ENCODE measurements around the gene MRPL55.

The MRPL55 gene

GRCh38 chr1:228066416-228066815 is 42.7 kb downstream of the MRPL55 start:
- H3K4me1 ChIP-seq (ENCODE audit: control insufficient read depth, low read depth, low read length), result no peaks in the 10 kb centered on the region
- peaks cover 93% of the 10 kb centered on the region for H3K27me3 ChIP-seq (ENCODE audit: control insufficient read depth, insufficient read depth, low read length)
- no peak overlapping the region for H3K9ac ChIP-seq (ENCODE audit: low read length)
- no peaks in the 10 kb centered on the region for H3K36me3 ChIP-seq (ENCODE audit: control insufficient read depth, low read depth, low read length)
- H3K4me3 ChIP-seq (ENCODE audit: low read length), result no peak overlapping the region
- no peaks in the 10 kb centered on the region for H3K9me3 ChIP-seq (ENCODE audit: control insufficient read depth, low read depth, low read length)
- H3K27ac ChIP-seq (ENCODE audit: low read length), result no peak overlapping the region

- Histone ChIP-seq H3K9me3 (ENCODE audit: control insufficient read depth, low read depth, low read length) (no peaks in the 10 kb centered on the region), H3K27ac (ENCODE audit: low read length) (no peak overlapping the region), H3K9ac (ENCODE audit: low read length) (no peak overlapping the region), H3K36me3 (ENCODE audit: control insufficient read depth, low read depth, low read length) (no peaks in the 10 kb centered on the region), H3K4me1 (ENCODE audit: control insufficient read depth, low read depth, low read length) (no peaks in the 10 kb centered on the region), H3K4me3 (ENCODE audit: low read length) (no peak overlapping the region), H3K27me3 (ENCODE audit: control insufficient read depth, insufficient read depth, low read length) (peaks cover 93% of the 10 kb centered on the region)
These were observed 43.4 kb downstream of the MRPL55 start for GRCh38 chr1:228065543-228066347.

DNA sequence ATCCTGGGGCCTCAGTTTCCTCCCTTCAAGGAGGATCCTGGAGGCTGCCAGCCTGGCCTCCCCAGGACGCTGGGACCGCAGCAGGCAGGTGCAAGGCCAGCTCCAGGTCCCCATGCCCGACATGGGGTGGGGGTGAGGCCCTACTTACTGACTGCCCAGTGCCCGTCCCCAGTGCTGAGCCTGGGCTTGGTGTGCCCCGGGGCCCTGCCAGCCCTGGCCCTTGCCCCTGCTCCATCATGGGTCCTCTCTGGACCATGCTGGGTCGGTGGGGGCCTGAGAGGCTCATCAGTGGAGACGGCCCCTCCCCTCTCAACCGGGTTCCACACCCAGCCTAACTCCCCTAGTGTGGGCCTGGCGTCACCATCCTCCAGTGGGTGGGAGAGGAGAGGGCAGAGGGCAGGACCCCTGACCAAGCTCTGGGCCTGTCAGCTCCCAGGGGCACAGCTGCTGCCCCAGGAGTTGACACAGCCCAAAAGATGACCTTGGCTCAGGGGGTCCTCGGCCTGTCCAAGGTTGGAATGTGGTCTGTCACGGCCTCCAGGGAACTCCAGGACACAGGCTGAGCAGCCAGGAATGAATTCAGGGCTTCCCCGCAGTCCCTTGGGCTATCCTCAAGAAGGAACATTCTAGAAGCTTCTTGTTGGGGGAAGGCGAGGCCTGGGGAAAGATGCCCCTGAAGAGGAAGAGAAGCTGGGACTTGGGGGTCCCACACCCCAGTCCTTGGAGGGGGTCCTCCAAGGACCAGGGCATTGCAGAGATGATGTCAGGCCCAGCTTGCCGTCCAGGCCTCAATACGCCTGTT is 44.2 kb downstream of the MRPL55 start:
- H3K4me3 ChIP-seq (ENCODE audit: low read length), result no peak overlapping the region
- no peaks in the 10 kb centered on the region for H3K9me3 ChIP-seq (ENCODE audit: control insufficient read depth, low read depth, low read length)
- H3K36me3 ChIP-seq (ENCODE audit: control insufficient read depth, low read depth, low read length), result no peaks in the 10 kb centered on the region
- no peaks in the 10 kb centered on the region for H3K4me1 ChIP-seq (ENCODE audit: control insufficient read depth, low read depth, low read length)
- no peak overlapping the region for H3K9ac ChIP-seq (ENCODE audit: low read length)
- H3K27me3 ChIP-seq (ENCODE audit: control insufficient read depth, insufficient read depth, low read length), result peaks cover 92% of the 10 kb centered on the region
- H3K27ac ChIP-seq (ENCODE audit: low read length), result no peak overlapping the region

DNA sequence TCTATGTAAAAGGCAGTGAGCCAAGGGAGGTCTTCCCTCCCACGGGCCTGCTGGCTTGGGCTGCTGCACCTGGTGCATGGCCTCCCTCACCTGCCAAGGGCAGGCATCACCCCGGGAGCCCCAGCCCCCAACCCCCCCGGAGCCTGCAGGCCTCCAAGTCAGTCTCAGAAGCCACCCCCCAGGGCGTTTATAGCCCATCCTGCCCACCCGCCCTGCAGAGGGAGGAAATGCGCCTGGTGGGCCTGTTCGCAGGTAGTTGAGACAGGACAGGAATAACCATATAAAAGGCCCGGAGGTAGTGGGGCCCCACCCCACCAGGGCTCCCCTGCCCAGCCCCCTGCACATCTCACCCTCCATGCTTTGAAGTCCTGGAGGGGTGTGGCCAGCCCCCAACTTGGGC is 44.8 kb downstream of the MRPL55 start:
- no peaks in the 10 kb centered on the region for H3K36me3 ChIP-seq (ENCODE audit: control insufficient read depth, low read depth, low read length)
- peaks cover 89% of the 10 kb centered on the region for H3K27me3 ChIP-seq (ENCODE audit: control insufficient read depth, insufficient read depth, low read length)
- H3K4me3 ChIP-seq (ENCODE audit: low read length), result no peak overlapping the region
- H3K27ac ChIP-seq (ENCODE audit: low read length), result no peak overlapping the region
- H3K9me3 ChIP-seq (ENCODE audit: control insufficient read depth, low read depth, low read length), result no peaks in the 10 kb centered on the region
- no peaks in the 10 kb centered on the region for H3K4me1 ChIP-seq (ENCODE audit: control insufficient read depth, low read depth, low read length)
- no peak overlapping the region for H3K9ac ChIP-seq (ENCODE audit: low read length)

DNA sequence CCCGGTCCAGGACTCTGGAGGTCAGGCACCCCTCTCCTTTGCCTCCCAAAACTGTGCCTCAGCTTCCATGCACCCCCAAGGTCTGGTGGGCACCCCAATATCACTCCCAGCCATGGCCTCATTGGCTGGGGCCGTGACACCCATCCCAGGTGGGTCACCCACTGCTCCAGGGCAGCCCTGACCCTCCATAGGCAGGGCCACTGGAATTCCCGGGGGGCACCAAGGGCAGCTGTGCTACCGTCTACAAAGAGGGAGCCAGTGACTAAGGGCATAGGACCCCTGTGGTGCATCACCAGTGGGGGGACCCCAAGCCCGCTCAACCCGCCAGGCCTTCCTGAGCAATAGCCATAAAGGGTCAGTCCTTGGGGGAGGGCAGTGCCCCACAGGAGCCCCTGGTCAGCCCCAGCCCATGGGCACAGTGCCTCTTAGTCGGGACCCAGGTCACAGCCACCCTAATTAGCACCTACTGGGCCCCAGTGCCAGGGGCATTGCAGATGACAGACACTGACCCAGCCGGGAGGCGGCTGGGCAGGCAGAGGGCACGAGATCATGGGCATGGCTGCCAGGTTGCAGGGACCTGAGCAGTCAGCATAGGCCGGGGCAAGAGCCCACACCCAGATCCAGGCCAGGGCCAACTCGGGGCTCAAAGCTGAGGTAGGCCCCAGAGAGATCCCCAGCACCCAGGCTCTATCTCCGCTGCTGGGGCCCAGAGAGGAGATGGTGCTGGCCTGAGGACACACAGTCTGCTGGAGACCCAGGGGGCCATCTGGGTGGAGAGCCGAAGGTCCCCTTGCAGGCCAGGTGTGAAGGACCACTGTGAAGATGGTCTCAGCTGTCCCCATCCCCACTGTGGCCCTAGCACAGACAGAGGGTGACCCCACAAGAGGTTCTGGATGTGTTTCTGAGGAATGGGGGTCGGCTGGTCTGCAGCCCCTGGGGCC is 45.6 kb downstream of the MRPL55 start:
- Histone ChIP-seq H3K9ac (ENCODE audit: low read length) (no peak overlapping the region), H3K9me3 (ENCODE audit: control insufficient read depth, low read depth, low read length) (no peaks in the 10 kb centered on the region)

DNA sequence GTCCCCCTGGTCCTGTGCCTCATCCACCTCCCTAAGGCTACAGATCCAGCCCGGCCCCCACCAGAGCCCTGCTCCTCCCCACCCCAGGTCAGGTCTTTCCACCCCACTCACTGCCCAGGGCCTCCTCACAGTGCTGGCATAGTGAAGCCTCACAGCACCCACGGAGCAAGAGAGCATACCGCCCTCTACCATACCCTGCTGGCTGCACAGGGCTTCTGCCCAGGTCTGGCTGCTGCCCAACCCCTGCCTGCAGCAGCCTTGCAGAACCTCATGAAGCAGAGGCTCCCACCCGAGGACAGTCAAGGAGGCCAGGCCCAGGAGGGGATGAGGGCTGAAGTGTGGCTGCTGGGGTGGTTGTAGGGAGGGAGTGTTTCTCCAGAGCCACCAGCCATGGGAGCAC is 46.3 kb downstream of the MRPL55 start:
- Histone ChIP-seq H3K9ac (ENCODE audit: low read length) (no peak overlapping the region), H3K27ac (ENCODE audit: low read length) (no peak overlapping the region), H3K27me3 (ENCODE audit: control insufficient read depth, insufficient read depth, low read length) (peaks cover 89% of the 10 kb centered on the region), H3K4me1 (ENCODE audit: control insufficient read depth, low read depth, low read length) (no peaks in the 10 kb centered on the region), H3K36me3 (ENCODE audit: control insufficient read depth, low read depth, low read length) (no peaks in the 10 kb centered on the region), H3K4me3 (ENCODE audit: low read length) (no peak overlapping the region), H3K9me3 (ENCODE audit: control insufficient read depth, low read depth, low read length) (no peaks in the 10 kb centered on the region)

More for the DNA sequence above, 45.6 kb downstream of the MRPL55 start:
- Histone ChIP-seq H3K4me3 (ENCODE audit: low read length) (no peak overlapping the region), H3K27ac (ENCODE audit: low read length) (no peak overlapping the region), H3K27me3 (ENCODE audit: control insufficient read depth, insufficient read depth, low read length) (peaks cover 89% of the 10 kb centered on the region), H3K4me1 (ENCODE audit: control insufficient read depth, low read depth, low read length) (no peaks in the 10 kb centered on the region), H3K36me3 (ENCODE audit: control insufficient read depth, low read depth, low read length) (no peaks in the 10 kb centered on the region)

- Histone ChIP-seq H3K4me1 (ENCODE audit: control insufficient read depth, low read depth, low read length) (no peaks in the 10 kb centered on the region), H3K27ac (ENCODE audit: low read length) (no peak overlapping the region), H3K9me3 (ENCODE audit: control insufficient read depth, low read depth, low read length) (no peaks in the 10 kb centered on the region), H3K4me3 (ENCODE audit: low read length) (no peak overlapping the region), H3K27me3 (ENCODE audit: control insufficient read depth, insufficient read depth, low read length) (peaks cover 89% of the 10 kb centered on the region), H3K36me3 (ENCODE audit: control insufficient read depth, low read depth, low read length) (no peaks in the 10 kb centered on the region), H3K9ac (ENCODE audit: low read length) (no peak overlapping the region)
These were observed 46.9 kb downstream of the MRPL55 start for GRCh38 chr1:228062085-228062791.

GRCh38 chr1:228061411-228062084 is 47.6 kb downstream of the MRPL55 start:
- Histone ChIP-seq H3K27me3 (ENCODE audit: control insufficient read depth, insufficient read depth, low read length) (peaks cover 89% of the 10 kb centered on the region), H3K27ac (ENCODE audit: low read length) (no peak overlapping the region), H3K9me3 (ENCODE audit: control insufficient read depth, low read depth, low read length) (no peaks in the 10 kb centered on the region), H3K4me1 (ENCODE audit: control insufficient read depth, low read depth, low read length) (no peaks in the 10 kb centered on the region), H3K9ac (ENCODE audit: low read length) (no peak overlapping the region), H3K36me3 (ENCODE audit: control insufficient read depth, low read depth, low read length) (no peaks in the 10 kb centered on the region), H3K4me3 (ENCODE audit: low read length) (peak overlapping the region; percentile 73)

DNA sequence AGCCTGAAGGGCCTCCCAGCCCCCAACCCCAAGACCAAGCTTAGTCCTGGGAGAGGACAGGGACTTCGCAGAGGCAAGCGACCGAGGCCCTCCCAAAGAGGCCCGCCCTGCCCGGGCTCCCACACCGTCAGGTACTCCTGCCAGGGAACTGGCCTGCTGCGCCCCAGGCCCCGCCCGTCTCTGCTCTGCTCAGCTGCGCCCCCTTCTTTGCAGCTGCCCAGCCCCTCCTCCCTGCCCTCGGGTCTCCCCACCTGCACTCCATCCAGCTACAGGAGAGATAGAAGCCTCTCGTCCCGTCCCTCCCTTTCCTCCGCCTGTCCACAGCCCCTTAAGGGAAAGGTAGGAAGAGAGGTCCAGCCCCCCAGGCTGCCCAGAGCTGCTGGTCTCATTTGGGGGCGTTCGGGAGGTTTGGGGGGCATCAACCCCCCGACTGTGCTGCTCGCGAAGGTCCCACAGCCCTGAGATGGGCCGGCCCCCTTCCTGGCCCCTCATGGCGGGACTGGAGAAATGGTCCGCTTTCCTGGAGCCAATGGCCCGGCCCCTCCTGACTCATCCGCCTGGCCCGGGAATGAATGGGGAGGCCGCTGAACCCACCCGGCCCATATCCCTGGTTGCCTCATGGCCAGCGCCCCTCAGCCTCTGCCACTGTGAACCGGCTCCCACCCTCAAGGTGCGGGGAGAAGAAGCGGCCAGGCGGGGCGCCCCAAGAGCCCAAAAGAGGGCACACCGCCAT is 48.5 kb downstream of the MRPL55 start:
- H3K27ac ChIP-seq (ENCODE audit: low read length), result no peak overlapping the region
- no peaks in the 10 kb centered on the region for H3K9me3 ChIP-seq (ENCODE audit: control insufficient read depth, low read depth, low read length)
- H3K36me3 ChIP-seq (ENCODE audit: control insufficient read depth, low read depth, low read length), result no peaks in the 10 kb centered on the region
- H3K27me3 ChIP-seq (ENCODE audit: control insufficient read depth, insufficient read depth, low read length), result peaks cover 89% of the 10 kb centered on the region
- no peaks in the 10 kb centered on the region for H3K4me1 ChIP-seq (ENCODE audit: control insufficient read depth, low read depth, low read length)
- H3K9ac ChIP-seq (ENCODE audit: low read length), result peak overlapping the region; percentile 31
- H3K4me3 ChIP-seq (ENCODE audit: low read length), result peak overlapping the region; percentile 73
